ENCODE measurements around the gene SYNDIG1L. TPM values are rescaled to one million over a fixed set of nuclear protein-coding genes. Genes with fewer than 3 reads are reported as not detected.

The SYNDIG1L gene
- total and polyA plus RNA-seq, 2 of the 8 experiments (the other 6 are each of a cell fraction or from before 2014, with no cell fraction given): 3.0 to 3.2 TPM

DNA sequence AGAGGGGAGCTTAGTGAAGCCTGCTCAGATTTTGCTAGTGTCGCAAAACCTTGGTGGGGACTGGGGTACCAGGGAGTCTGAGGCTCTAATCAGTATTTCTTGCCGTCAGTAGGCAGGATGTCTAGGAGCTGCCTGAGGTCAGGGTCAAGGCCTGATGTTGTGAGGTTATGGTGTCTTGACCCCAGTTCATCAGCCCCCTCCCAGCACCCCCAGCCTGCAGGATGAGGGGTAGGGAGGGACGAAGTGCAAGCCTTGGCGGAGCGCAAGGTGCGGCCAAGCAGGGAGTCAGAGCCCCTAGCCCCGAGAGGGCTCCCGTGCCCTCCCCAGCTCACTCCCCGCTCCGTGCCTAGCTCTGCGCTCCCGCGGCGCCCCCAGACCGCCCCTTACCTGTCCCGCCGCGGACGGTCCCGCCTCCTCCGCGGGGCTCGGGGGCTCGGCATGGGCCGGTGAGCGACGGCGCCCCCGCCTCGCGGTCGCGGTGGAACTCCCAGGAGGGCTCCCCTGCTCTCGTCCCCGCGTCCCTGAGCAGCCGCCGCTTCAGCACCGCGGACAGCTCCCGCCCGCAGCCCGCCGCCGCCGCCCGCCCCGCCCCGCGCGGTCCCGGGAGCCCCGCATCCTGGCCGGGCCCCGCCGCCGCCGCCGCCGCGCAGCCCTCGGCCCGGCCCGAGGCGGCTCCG, 347 bp downstream of the SYNDIG1L start (continued):
- TF ChIP-seq KDM4A (IDR thresholded peaks at IDR 0.05; ENCODE audit: low read depth, low read length, severe bottlenecking): no peak
- TF ChIP-seq CHD1 (IDR thresholded peaks at IDR 0.05; ENCODE audit: low read depth, low read length): no peak

All from H1 (cell line).